Bone marrow (tissue), 2 donors: ENCODE data around the gene F2.
"Not testable (repeated sequence)": the region's sequence is repeated elsewhere in the genome, so short reads cannot be mapped to it uniquely, and the experiment has no call there.

ENCODE experiments used
- DNase-seq, 2 donors: peaks; one replicate each; lab custom pipeline; 2025; lab: John Stamatoyannopoulos, UW

The F2 gene

DNA sequence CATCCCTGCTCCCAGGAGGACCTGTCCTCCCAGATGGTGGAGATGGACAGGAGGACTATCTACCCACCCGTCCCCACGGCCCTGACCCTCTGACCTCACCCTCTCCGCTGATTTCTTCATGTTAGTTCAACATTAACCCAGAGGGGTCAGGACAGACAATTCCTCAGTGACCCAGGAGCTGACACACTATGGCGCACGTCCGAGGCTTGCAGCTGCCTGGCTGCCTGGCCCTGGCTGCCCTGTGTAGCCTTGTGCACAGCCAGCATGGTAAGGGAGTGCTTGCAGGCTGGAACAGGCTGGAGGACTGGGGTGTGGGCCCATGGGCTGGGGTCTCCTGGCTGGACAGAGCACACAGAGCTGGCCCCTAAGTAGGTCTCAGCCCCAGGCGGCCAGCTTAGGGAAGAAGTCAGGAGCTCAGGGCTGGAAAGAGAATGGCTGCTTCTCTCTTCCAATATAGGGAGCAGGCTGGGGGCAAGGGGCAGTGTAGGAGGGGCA lies at the start of gene F2:
Gene F2, plus strand, starts transcription at position 166 of the 495 bp plus-strand sequence. Its CDS starts 23 bp downstream, at position 189.
- DNase-seq, result no peak

DNA sequence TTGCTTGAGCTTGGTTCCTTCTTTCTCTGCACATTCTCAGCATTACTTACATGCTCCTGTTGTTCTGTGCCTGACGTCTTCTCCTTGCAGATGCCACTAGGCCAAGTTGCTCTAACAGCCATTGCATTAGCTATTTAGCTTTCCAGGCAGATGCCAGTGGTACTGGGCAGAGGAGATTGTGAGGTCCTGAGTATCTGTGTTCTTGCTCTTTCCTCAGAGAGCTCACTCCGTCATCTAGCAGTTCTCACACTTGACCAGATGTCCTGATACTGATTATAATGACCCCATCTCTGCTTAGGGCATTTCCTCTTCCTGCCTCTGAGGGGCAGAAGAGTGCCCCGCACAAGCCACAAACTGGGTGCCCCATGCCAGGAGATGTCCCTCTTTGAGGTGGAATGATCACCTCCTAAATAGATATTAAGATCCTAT lies 49.3 kb upstream of the F2 start:
- DNase-seq, result no peak

DNA sequence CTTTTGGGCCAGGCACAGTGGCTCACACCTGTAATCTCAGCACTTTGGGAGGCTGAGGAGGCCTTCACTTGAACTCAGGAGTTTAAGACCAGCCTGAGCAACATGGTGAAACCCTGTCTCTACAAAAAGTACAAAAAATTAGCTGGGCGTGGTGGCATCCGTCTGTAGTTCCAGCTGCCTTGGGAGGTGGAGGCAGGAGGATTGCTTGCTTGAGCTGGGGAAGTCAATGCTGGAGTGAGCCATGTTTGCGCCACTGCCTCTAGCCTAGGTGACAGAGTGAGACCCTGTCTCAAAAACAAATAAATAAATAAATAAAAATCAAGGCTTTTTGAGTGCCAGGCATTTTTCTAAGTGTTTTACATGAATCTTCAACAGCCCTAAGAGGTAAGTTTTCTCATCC lies 48.5 kb upstream of the F2 start:
- DNase-seq, result not testable (repeated sequence)

DNA sequence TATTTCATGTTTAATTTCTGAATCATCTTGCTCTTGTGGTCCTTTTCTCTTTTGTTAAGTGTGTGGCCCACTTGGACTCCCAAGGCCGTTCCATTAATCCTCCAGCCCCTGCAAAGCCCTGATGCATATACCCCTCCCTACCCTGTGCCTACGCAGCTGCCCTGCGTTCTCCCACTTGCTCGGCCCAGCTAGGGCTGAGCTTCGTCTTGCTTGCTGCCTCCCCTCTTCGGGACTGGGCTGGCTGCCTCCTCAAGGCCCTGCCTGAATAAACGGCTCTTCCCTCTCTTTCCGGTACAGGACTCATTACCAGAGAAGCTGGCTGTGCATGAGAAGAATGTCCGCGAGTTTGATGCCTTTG lies 47.1 kb upstream of the F2 start:
- DNase-seq, result no peak

DNA sequence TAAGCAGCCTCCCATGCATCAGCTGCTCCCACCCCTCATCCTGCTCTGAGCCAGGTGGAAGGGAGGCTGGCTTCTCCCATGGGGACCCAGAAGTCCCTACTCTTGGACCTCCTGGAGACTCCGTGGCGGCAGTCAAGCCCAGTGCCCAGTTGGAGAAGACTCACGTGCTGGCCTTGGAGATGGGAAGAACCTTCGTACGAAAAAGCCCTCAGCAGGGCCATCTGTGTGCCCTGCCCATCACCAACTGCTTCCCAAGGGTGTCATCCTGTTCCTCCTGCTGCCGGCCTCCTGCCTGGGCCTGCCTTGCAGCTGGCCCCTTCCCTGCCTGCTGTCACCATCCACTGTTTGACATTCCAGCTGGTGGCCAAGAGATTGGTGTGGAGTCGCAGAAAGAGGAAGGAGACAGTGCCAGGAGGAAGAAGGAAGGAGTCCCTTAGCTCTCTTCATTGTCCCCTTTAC lies 46.6 kb upstream of the F2 start:
- no peak for DNase-seq

DNA sequence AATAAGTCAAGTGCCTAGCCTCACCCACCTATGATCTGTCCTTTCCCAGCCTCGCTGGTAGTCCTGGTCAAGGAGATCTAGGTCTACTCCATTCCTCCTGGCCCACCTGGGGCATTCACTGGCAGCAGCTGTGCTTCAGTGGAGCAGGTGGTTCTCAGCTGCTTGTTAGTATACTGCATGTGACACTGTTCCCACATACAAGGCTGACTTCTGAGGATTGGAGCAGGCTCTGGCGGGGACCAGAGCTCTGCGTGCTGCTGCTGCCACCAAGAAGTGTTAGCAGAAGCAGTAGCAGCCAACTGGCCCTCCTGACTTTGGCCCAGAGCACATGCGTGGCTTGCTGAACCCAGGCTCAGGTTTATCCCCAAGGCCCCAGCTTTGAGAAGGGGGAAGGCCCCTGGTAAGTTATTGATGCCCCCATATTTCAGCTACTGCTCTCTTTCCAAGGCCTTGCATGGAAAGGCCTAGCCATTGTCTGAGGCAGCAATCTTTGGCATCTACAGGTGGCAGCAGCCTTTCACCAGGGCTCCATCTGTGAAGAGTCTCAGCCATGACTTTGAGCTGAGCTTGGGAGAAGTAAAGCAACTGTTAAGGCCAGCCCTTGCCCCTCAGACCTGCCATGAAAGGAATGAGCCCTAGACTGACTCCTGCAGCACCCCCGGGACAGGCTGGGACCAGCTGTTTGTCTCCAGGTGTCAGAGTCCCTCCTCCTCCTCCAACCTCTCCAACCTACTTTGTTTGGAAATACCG lies 45.1 kb upstream of the F2 start:
- no peak for DNase-seq

DNA sequence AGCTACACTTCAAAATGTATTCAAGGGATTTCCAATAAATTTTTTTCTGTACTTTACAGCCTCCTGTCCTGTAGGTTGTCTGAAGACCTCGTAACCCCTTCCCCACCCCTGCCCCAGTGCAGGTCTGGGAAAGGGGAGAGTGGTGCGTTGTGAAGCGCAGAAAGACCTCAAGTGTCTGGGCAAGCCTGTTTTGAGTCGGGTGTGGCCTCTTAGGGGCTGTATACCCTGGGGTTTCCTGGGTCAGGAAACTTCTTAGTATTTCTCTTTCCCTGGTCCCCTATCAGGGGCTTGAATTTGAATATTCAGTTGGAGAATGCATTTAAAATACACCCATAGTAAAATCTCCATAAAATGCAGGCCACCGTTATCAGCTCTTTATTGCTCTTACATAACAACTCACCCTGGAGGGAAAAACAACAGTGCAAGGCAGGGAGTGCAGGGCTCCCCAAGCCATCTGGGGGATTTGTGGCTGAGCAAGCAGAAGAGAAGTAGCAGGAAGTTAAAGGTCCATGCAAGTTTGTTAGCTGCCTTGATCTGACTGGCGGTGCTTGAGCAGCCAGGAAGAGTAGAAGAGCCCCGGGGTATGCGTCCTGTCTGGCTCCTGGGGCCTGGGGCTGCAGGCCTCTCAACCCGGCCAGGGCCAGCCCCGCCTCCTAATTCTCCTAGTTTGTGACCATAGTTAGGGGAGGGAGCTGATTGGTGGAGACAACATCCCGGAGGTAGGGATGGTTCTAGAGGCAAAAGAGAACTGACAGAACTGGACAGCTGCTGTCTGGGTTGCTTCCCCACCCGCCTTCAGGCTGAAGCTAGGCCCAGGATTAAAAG lies 44.3 kb upstream of the F2 start:
- DNase-seq, result peak in 1 of 2 donors; percentile 26

DNA sequence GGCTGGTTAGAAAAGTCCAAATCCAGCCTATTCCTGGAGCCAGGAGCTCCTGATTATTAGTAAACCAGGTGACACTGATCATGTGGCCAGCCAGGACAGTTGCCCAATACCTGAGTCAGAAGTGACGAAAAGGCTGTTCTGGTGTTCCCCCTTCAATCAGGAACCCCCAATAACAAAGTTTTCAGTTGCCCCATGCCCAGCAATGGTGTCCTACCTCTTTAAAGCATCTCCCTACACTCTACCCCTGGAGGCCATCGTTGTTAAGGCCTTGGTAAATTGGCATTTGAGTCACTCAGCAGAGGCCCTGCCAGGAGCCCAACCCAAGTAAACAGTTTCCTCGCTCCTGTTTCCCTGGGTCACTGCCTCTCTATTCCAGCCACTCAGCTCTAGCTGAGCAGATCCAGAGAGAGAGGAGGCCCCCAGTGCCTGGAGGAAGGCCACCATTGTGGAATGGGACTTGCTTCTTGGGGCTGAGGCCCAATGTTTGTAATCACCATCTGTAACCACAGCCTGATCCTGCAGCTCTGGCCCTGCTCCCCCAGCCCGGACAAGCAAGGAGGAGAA lies 43.6 kb upstream of the F2 start:
- DNase-seq, result no peak

DNA sequence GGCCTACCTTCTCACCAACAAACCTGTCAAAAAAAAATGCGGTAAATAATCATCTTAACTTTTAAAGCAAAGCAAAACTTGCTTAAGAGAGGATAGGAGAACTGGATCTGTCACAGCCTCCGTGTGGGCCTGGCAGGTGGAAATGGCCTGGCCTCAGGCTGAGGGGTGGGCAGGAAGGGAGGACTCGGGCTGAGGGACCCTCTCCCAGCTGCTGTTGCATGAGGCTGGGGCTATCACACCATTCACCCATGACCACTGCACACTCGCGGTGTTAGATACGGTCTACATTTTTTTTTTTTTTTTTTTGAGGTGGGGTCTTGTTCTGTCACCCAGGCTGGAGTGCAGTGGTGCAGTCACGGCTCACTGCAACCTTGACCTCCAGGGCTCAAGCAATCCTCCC lies 43.1 kb upstream of the F2 start:
- no peak for DNase-seq

DNA sequence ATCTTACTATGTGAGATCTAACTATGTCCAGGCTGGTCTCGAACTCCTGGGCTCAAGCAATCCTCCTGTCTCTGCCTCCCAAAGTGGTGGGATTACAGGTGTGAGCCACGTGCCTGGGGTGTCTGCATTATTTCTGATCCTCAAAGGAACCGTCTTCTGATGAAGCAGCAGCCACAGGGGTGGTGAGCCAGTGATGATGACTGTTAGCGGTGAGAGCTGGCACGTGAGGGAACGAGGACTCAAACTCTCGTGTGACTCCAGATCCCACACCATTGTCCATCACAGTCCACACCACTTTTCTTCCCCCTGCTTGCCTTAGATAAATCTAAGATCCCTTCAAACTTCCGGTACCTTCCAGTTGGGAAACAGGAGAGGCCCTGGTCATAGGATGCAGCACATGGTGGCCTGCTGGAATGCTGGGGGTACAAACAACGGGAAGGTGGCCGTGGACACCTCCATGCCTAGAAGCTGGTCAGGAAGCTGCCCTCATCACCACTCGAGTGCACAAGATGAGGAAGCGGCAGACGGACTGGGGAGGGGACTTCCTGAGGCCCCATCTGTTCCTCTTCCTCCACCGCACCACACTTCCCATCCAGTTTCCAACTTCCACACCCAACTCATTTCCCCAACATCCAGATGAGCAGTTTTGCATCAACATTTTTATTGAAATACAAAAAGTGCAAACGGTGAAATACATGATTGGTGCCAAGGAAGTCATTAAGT lies 42.4 kb upstream of the F2 start:
- DNase-seq, result no peak

DNA sequence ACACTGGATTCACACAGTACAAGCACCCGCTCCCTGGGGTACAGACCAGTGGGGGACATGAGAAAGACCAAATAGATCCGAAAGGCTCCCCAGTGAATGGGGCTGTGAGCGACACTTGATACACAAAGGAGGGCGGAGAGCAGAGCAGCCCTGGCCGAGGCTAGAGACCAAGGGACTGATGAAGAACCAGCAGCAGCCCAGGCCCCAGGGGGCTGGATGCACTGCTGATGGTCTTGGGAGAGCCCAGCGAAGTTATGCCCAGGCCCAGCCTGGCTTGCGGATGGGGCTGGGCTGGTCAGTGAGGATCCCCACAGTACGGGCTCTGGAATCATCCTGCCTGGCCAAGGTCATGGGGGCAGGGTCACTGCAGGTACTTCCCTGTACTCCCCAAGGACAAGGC lies 41.8 kb upstream of the F2 start:
- no peak for DNase-seq

DNA sequence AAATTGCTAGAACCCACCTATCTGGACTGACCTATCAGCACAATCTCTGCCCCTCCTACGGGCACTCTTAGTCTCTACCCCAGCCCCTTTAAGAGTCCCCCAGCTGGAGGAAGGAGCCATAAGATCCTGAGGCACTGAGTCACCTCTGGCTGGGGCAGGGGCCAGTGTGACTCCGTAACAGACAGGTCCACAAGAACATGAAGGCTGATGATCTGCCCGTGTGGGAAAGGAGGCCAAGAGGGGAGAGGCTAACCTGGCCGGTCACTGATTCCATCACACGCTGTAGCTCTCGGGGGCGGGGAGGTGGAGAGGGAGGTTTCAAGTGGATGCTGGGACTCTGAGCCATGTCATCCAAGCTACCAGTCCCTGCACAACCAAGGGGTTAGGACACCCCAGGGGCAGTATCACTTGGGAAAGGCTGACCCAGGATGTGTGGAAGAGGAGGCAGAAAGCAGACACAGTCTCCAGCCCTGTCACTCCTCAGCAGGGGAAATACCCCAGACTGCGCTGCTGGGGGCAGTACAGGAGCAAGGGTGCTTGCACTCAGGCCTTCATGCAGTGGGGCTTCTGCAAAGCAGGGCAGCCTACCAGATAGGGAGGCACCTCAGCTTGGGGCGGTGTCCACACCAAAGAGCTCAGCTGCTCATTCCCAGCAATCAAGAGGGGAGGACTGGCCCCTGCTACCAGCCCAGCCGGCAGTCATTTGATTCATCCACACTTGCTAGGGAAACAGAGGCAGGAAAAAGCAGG lies 40.8 kb upstream of the F2 start:
- no peak for DNase-seq

DNA sequence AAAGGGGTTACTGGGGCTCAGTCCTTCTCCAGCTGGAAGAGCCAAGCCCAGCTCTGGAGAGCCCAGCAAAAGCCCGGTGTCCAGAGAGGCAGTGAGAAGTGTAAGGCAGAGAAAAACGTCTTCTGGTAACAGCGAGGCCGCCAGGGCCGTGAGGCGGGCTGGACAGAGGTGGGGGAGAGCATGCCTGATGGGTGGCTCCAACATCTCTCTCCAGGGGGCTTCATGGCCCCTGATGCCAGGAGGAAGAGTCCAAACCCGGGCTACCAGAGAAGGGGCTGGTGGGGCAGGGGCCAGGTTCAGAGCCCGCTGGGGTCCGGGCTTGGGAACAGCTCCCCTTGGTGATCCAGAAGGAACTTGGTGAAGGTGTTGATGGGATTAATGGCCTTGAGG lies 40.3 kb upstream of the F2 start:
- DNase-seq, result no peak

DNA sequence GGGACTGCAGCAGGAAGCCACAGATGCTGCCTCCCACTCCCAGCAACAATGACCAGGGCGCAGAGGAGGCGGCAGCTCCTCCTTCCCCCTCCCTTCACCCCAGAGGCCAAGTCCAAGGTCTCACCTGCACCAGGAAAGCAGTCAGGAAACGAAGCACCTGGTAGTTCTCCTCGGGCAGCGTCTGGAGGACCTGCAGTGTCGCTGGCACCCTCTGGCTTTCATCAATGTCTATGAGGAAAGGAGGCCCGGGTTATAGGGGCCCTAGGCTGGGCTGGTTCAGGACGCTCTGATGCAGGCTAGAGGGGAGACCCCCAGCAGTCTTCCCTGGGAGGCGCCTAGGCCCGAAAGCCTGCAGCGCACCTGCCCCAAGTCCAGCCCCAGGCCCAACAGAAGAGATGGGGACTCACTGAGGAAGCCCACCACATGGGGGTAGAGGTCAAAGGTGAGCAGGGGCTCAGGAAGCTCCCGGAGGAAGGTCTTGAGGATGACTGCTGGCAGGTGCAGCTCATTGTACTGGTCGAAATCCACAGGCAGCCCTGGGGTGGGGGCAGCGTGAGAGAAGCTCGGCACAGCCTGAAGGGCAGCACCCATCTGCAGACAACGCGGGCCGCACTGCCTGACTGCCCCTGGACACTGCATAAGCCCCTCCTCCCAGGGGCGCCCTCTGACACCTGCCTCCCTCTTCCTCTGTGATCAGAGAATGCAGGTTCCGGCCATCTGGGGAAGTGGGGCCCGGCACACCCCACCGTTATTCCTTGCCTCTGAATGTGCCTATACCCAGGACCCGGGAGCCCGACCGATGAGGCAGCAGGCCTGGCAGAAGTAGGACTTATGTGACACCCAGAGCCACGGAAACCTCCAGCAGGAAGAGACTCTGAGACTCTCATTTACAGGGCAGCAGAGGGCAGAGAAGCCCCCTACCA lies 39.5 kb upstream of the F2 start:
- no peak for DNase-seq

DNA sequence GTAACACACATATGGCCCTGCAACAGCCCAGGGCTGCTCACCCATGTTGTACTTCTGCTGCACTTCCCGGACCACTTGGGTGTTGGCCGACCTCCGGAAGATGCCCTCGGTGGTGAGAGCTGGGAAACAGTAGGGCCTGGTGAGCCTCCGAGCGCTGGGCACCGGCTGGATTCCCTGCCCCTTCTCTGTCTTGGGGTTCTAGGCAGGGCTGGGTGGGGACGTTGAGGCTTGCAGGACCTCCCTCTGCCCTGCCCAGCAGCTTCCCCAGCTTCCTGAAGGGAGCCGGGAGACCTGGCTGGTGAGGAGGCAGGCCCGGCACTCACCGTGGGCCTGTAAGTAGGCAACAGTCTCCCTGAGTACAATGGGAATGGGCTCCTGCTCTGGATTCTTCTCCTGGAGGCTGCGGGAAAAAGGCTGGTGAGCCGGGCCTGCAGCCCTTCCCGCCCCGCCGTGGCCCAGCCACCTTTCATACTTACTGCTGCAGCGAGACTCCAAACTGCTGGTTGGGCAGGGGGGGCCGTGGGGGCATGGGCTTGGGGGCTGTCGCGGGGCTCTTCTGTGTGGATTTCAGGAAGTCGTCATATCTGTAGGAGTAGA lies 38.8 kb upstream of the F2 start:
- DNase-seq, result no peak

DNA sequence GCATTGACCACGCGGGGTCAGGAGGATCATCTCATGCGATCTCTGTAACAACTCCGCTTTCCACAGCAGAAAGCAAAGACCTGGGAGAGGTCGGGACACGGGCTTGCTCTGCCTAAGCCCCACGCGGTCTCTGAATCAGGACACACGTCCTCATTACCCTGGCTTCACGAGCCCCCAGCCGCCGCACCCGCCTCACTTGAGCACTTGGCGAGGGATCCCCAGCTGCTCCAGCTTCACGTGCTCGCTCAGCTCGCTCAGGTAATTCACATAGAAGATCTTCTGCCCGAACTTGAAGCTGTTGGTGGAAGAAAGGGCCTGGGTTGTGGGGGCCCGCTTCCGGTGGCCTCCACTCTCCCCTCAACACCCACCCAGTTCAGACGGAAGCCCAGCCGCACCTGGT lies 38.2 kb upstream of the F2 start:
- no peak for DNase-seq

DNA sequence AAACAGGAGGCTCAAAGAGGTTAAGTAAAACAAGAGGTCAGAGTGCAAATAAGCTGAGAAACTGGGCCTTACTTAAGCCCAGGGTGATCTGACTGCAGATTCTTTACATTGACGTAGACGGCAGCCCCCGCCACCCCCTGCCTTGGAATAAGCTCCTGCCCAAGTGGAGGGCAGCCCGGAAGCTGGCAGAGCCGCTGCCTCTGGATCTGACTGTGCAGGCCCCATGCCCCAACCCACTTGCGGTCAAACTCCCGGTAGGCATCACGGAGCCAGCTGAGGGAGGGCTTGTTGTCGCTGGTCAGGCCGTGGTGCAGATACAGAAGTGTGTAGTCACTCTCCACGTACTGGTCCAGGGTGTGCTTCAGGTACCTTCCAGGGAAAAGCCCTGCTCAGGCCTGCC lies 37.2 kb upstream of the F2 start:
- DNase-seq, result no peak

DNA sequence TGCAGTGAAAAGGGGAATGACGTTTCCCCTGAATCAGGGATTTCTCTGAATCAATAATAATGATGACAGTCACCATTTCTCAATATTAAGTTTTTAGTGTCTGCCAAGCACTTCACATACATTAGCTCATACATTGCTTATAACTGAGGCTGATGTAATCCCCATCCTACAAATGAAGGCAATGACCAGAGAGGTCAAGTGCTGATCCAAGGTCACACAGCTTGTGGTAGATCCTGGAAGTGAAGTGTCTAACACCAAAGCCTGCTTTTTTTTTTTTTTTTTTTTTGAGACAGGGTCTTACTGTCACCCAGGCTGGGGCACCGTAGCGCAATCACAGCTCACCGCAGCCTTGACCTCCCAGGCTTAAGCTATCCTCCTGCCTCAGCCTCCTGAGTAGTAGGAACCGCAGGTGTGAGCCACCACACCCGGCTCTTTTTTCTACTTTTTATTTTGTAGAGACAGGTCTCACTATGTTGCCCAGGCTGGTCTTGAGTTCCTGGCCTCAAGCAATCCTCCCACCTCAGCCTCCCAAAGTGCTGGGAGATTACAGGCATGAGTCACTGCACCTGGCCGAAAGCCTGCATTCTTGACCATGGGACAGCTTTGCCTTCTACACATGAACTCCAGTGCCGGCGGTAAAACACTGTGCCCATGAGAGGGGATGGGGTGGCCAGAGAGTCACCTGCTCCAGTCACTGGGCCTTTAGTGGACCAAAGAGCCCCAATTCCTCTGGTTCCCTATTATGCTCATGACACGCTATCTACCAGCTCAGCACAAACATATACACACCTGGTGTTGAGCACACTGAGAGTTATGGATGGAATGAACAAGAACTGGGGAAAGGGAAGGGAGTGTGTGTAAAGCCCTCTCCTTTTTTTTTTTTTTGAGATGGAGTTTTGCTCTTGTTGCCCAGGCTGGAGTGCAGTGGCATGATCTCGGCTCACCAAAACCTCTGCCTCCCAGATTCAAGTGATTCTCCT lies 36.0 kb upstream of the F2 start:
- DNase-seq, result no peak

DNA sequence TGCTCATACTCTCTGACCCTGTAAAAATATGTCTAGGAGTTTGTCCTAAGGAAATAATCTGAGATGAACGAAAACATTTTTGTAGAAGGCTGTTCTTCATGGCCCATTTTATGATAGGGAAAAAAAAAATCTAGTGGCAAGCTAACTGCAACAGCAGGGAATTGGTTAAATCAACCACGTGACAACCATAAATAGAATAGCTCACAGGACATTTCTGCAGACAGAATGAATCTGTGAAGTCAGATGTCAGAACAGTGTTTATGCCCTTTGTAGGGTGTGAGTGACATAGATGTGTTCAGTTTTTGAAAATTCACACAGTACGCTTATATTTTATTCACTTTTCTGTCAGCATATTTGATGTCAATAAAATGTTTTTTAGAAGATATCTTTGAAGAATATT lies 34.6 kb upstream of the F2 start:
- no peak for DNase-seq
